ENCODE results near the gene SP1.
"Not testable (repeated sequence)": the region's sequence is repeated elsewhere in the genome, so short reads cannot be mapped to it uniquely, and the experiment has no call there.

SP1 gene

GRCh38 chr12:53410951-53411350 lies 31.0 kb downstream of the SP1 start:
- peaks cover 0 to 17% (median 2%) of the 10 kb centered on the region in 4 donors for H3K4me1 ChIP-seq
- H3K27me3 ChIP-seq, result no peaks in the 10 kb centered on the region
- TF ChIP-seq CTCF (IDR thresholded peaks at IDR 0.05), result no peak
- H3K27ac ChIP-seq, result no peak overlapping the region
- H3K9me3 ChIP-seq, result no peaks in the 10 kb centered on the region
- H3K36me3 ChIP-seq, result peaks cover 62 to 89% (median 71%) of the 10 kb centered on the region in 3 donors
- H3K4me3 ChIP-seq, result no peak overlapping the region
- DNase-seq, result peak in 1 of 2 donors; percentile 44
- intact Hi-C loops (cut with DNase I; ENCODE audit: low total_unique reads), result no loop called here

- TF ChIP-seq CTCF (IDR thresholded peaks at IDR 0.05), result no peak
- Histone ChIP-seq H3K27ac (no peak overlapping the region), H3K4me1 (peaks cover 0 to 18% (median 2%) of the 10 kb centered on the region in 4 donors), H3K4me3 (no peak overlapping the region), H3K36me3 (peaks cover 39 to 62% (median 48%) of the 10 kb centered on the region in 3 donors), H3K27me3 (no peaks in the 10 kb centered on the region), H3K9me3 (no peaks in the 10 kb centered on the region)
- intact Hi-C loops (cut with DNase I; ENCODE audit: low total_unique reads), result no loop called here
- DNase-seq, result peak in 1 of 2 donors; percentile 12
Measured at GRCh38 chr12:53413485-53414204, 33.7 kb downstream of the SP1 start.

GRCh38 chr12:53414756-53415417 lies 34.9 kb downstream of the SP1 start:
- intact Hi-C loops (cut with DNase I; ENCODE audit: low total_unique reads), result no loop called here
- no peak for TF ChIP-seq CTCF (IDR thresholded peaks at IDR 0.05)
- Histone ChIP-seq H3K9me3 (no peaks in the 10 kb centered on the region), H3K27me3 (no peaks in the 10 kb centered on the region), H3K4me1 (peaks cover 0 to 18% (median 2%) of the 10 kb centered on the region in 4 donors), H3K27ac (no peak overlapping the region), H3K4me3 (no peak overlapping the region), H3K36me3 (peaks cover 27 to 50% (median 35%) of the 10 kb centered on the region in 3 donors)
- peak in 1 of 2 donors; percentile 7 for DNase-seq

- peaks cover 0 to 19% (median 2%) of the 10 kb centered on the region in 4 donors for H3K4me1 ChIP-seq
- H3K27ac ChIP-seq; intact Hi-C loops (cut with DNase I; ENCODE audit: low total_unique reads): not testable (repeated sequence)
Measured at GRCh38 chr12:53415752-53416389, 35.9 kb downstream of the SP1 start.

GRCh38 chr12:53417291-53417816 lies 37.4 kb downstream of the SP1 start:
- H3K36me3 ChIP-seq, result peaks cover 3 to 25% (median 11%) of the 10 kb centered on the region in 3 donors

More at GRCh38 chr12:53415752-53416389, 35.9 kb downstream of the SP1 start:
- not testable (repeated sequence) for H3K4me3 ChIP-seq, H3K27me3 ChIP-seq, H3K9me3 ChIP-seq
- peak in 1 of 2 donors; percentile 19 for DNase-seq
- H3K36me3 ChIP-seq, result peaks cover 17 to 40% (median 26%) of the 10 kb centered on the region in 3 donors

GRCh38 chr12:53418221-53418620 lies 38.2 kb downstream of the SP1 start:
- Histone ChIP-seq H3K27ac (no peak overlapping the region), H3K27me3 (no peaks in the 10 kb centered on the region), H3K4me3 (no peak overlapping the region), H3K36me3 (peaks cover 0 to 16% (median 4%) of the 10 kb centered on the region in 3 donors), H3K9me3 (no peaks in the 10 kb centered on the region), H3K4me1 (peaks cover 0 to 18% (median 7%) of the 10 kb centered on the region in 4 donors)
- peak in 1 of 2 donors; percentile 38 for DNase-seq
- TF ChIP-seq CTCF (IDR thresholded peaks at IDR 0.05), result no peak
- intact Hi-C loops (cut with DNase I; ENCODE audit: low total_unique reads), result no loop called here

More at GRCh38 chr12:53417291-53417816, 37.4 kb downstream of the SP1 start:
- H3K4me1 ChIP-seq, result peaks cover 0 to 21% (median 7%) of the 10 kb centered on the region in 4 donors
- intact Hi-C loops (cut with DNase I; ENCODE audit: low total_unique reads); H3K4me3 ChIP-seq; DNase-seq; H3K9me3 ChIP-seq; H3K27ac ChIP-seq; H3K27me3 ChIP-seq: not testable (repeated sequence)

All from tibial artery (tissue), 4 donors.